GM12878 (cell line): Measurements from ENCODE around the gene TFAP2E. TPM values are rescaled to one million over a fixed set of nuclear protein-coding genes. Genes with fewer than 3 reads are reported as not detected.

Experiments
- ATAC-seq: fragments of 200-7000 bp; cut with Tn5 transposase; 3 replicates; pipeline ENCODE4 v1.9.1; 2020; ENCODE audit warnings: mild to moderate bottlenecking, moderate library complexity
- BruUV-seq: library from RNA; stranded (reverse); fragments of 400-500 nt; replicated peaks from 2 replicates; lab custom pipeline; 2021; lab: Mats Ljungman, UMichigan
- CTCF ChIA-PET: fragments of 300-600 bp; sonication (Branson Sonifier 250); formaldehyde crosslinking; extraction: SDS; loops from one replicate; lab custom pipeline; 2021; ENCODE audit warnings: inconsistent platforms; lab: Yijun Ruan, JAX
- POLR2A ChIA-PET: fragments of 350-600 bp; formaldehyde crosslinking; extraction: SDS; loops from one replicate; lab custom pipeline; 2021; ENCODE audit warnings: inconsistent platforms; lab: Charles Lee
- RAD21 ChIA-PET: fragments of 300-600 bp; sonication (Branson Sonifier 250); formaldehyde crosslinking; loops from one replicate; lab custom pipeline; 2023; ENCODE audit warnings: antibody characterized with exemption; ENCODE audit not compliant: unreplicated experiment; lab: Charles Lee
- SMC1A ChIA-PET: fragments of 300-600 bp; sonication (Branson Sonifier 250); formaldehyde crosslinking; loops from one replicate; lab custom pipeline; 2023; ENCODE audit not compliant: unreplicated experiment, uncharacterized antibody; lab: Charles Lee
- DNase-seq: peaks from one replicate; pipeline ENCODE4 v3.0.0-alpha.2; 2011; ENCODE audit warnings: low read depth, low spot score
- FAIRE-seq: peaks from 3 replicates; lab custom pipeline; 2011; peaks lifted over from hg19 to GRCh38; lab: Jason Lieb, UNC
- H2AFZ ChIP-seq: 2 replicates; pipeline ENCODE4 v1.6.0; 2011; ENCODE audit warnings: low read depth, low read length, control low read depth; ENCODE audit not compliant: control insufficient read depth
- H3K27ac ChIP-seq: 2 replicates; pipeline ENCODE4 v1.5.1; 2011; ENCODE audit warnings: control low read depth; ENCODE audit not compliant: control insufficient read depth, insufficient read depth
- H3K27me3 ChIP-seq, 2 experiments: replicated peaks in 1 of 2; 2 replicates each; pipeline versions ENCODE4 v1.6.0 to v1.6.1; 2011; ENCODE audit warnings: low read length in 1 of 2; ENCODE audit not compliant: control insufficient read depth in 2 of 2, insufficient read depth in 2 of 2
- H3K36me3 ChIP-seq, 2 experiments: 2 replicates each; pipeline ENCODE4 v1.5.1; 2011; ENCODE audit warnings: low read length in 1 of 2; ENCODE audit not compliant: control insufficient read depth in 2 of 2, insufficient read depth in 2 of 2
- H3K4me1 ChIP-seq: 2 replicates; pipeline ENCODE4 v1.6.1; 2011; ENCODE audit warnings: mild to moderate bottlenecking, low read length, moderate library complexity, mixed read lengths; ENCODE audit not compliant: control insufficient read depth, insufficient read depth
- H3K4me2 ChIP-seq: 2 replicates; pipeline ENCODE4 v1.6.0; 2011; ENCODE audit warnings: control low read depth; ENCODE audit not compliant: control insufficient read depth, insufficient read depth
- H3K4me3 ChIP-seq: fragments of 200-600 bp; sonication (generic); 2 replicates; pipeline ENCODE4 v1.5.1; 2016
- H3K79me2 ChIP-seq: 2 replicates; pipeline ENCODE4 v1.6.0; 2011; ENCODE audit warnings: low read length; ENCODE audit not compliant: control insufficient read depth, insufficient read depth
- H3K9ac ChIP-seq: 2 replicates; pipeline ENCODE4 v1.8.0; 2011; ENCODE audit warnings: low read length, control low read depth, mixed read lengths; ENCODE audit not compliant: control insufficient read depth, insufficient read depth
- H3K9me3 ChIP-seq: replicated peaks from 3 replicates; pipeline ENCODE4 v1.5.1; 2011; ENCODE audit warnings: mild to moderate bottlenecking, low read length; ENCODE audit not compliant: control insufficient read depth, insufficient read depth
- H4K20me1 ChIP-seq: 2 replicates; pipeline ENCODE4 v1.6.0; 2011; ENCODE audit not compliant: control insufficient read depth, insufficient read depth
- ASH2L ChIP-seq: fragments of 300-600, 200-600 bp; sonication (generic); IDR thresholded peaks from 2 replicates; pipeline ENCODE4 v1.6.1; 2017; ENCODE audit warnings: low read depth, mild to moderate bottlenecking, borderline replicate concordance
- BACH1 ChIP-seq: fragments of 450-650 bp; IDR thresholded peaks from 2 replicates; pipeline ENCODE4 v1.6.1; 2017; ENCODE audit warnings: mild to moderate bottlenecking, borderline replicate concordance
- BCL11A ChIP-seq: IDR thresholded peaks from 2 replicates; pipeline ENCODE4 v1.6.1; 2011; ENCODE audit warnings: low read depth, low read length
- BMI1 ChIP-seq: fragments of 450-650 bp; IDR thresholded peaks from 2 replicates; pipeline ENCODE4 v1.6.1; 2016; ENCODE audit warnings: mild to moderate bottlenecking, moderate library complexity, borderline replicate concordance
- CBX3 ChIP-seq: fragments of 200-600 bp; sonication (generic); IDR thresholded peaks from 2 replicates; pipeline ENCODE4 v1.6.1; 2016; ENCODE audit warnings: low read depth, borderline replicate concordance
- EED ChIP-seq: sonication (generic); IDR thresholded peaks from 2 replicates; pipeline ENCODE4 v1.6.1; 2016; ENCODE audit warnings: antibody characterized with exemption, low read depth
- IRF3 ChIP-seq: fragments of 450-650 bp; IDR thresholded peaks from 2 replicates; pipeline ENCODE4 v1.6.1; 2014; ENCODE audit warnings: mild to moderate bottlenecking
- KDM1A ChIP-seq: fragments of 200-600 bp; sonication (generic); IDR thresholded peaks from 2 replicates; pipeline ENCODE4 v1.6.1; 2016; ENCODE audit warnings: borderline replicate concordance
- MTA2 ChIP-seq: fragments of 450-650 bp; IDR thresholded peaks from 2 replicates; pipeline ENCODE4 v1.6.1; 2016; ENCODE audit warnings: low read depth, mild to moderate bottlenecking, moderate library complexity
- SIN3A ChIP-seq: IDR thresholded peaks from 2 replicates; pipeline ENCODE4 v1.6.1; 2012; ENCODE audit warnings: low read depth, low read length, improper control_type of control experiment
- SKIL ChIP-seq: fragments of 450-650 bp; IDR thresholded peaks from 2 replicates; pipeline ENCODE4 v1.6.1; 2017; ENCODE audit warnings: mild to moderate bottlenecking, low read depth, inconsistent platforms; ENCODE audit not compliant: poor library complexity, severe bottlenecking
- STAT3 ChIP-seq: IDR thresholded peaks from 2 replicates; pipeline ENCODE4 v1.6.1; 2011; ENCODE audit warnings: low read depth, low read length, improper control_type of control experiment
- TCF12 ChIP-seq: IDR thresholded peaks from 2 replicates; pipeline ENCODE4 v1.6.1; 2011; ENCODE audit warnings: low read depth, mild to moderate bottlenecking, low read length
- TCF7 ChIP-seq: IDR thresholded peaks from 2 replicates; pipeline ENCODE4 v1.6.1; 2014; ENCODE audit warnings: antibody characterized with exemption, borderline replicate concordance
- ZNF687 ChIP-seq: fragments of 450-650 bp; IDR thresholded peaks from 2 replicates; pipeline ENCODE4 v1.6.1; 2017; ENCODE audit warnings: mild to moderate bottlenecking, moderate library complexity
- WGBS: methylation state at CpG from one replicate; pipeline ENCODE4 v1.1.6; 2016; ENCODE audit warnings: low lambda C conversion rate; ENCODE audit not compliant: insufficient replicate concordance, insufficient coverage; ENCODE audit errors: missing lambda C conversion rate; 5-methylcytosine and 5-hydroxymethylcytosine counted together
- in situ Hi-C: fragments of 300-500 bp; cut with MboI; formaldehyde crosslinking; loops from 9 replicates; pipeline ENCODE4 v1.14.3; 2018; ENCODE audit warnings: mixed read lengths
- intact Hi-C: fragments of 100-400 bp; cut with micrococcal nuclease; formaldehyde crosslinking; loops from one replicate; pipeline ENCODE4 v1.14.2; 2022; ENCODE audit not compliant: unreplicated experiment
- polyA plus RNA-seq, 11 experiments: library from polyadenylated mRNA; depleted of rRNA in 4 of 11; unstranded in 6 of 11; stranded (reverse) in 5 of 11; fragments of >200 nt; fragmentation: Nextera tagmentation in 4 of 11; fragmentation: Illumina TruSeq in 1 of 11; extraction: Ambion mirVana in 4 of 11; extraction: Trizol in 1 of 11; gene quantifications; 1 replicate in 1 of 11; 2 replicates in 10 of 11; pipeline versions ENCODE4 v1.2.1 to v1.2.3, GENCODE V29; 2011 to 2016; ENCODE audit warnings: inconsistent platforms in 2 of 11, missing spikeins in 2 of 11, low read depth in 1 of 11
- total RNA-seq, 4 experiments: library from RNA; depleted of rRNA in 3 of 4; stranded (reverse); fragments of >200 nt in 3 of 4; fragmentation: Illumina TruSeq in 1 of 4; extraction: Trizol in 1 of 4; gene quantifications; 2 replicates each; pipeline versions ENCODE4 v1.2.1 to v1.2.3, GENCODE V29; 2013 to 2021
- TF ChIP-seq, protein P1 (sequence below): IDR thresholded peaks from 2 replicates; pipeline ENCODE4 v1.6.1; 2011; ENCODE audit warnings: low read depth, low read length, improper control_type of control experiment, borderline replicate concordance

TFAP2E gene
- total and polyA plus RNA-seq, 10 of the 15 experiments (the other 5 are each of a cell fraction or from before 2014, with no cell fraction given): 0.10 to 1.1 (median 0.43) TPM

DNA sequence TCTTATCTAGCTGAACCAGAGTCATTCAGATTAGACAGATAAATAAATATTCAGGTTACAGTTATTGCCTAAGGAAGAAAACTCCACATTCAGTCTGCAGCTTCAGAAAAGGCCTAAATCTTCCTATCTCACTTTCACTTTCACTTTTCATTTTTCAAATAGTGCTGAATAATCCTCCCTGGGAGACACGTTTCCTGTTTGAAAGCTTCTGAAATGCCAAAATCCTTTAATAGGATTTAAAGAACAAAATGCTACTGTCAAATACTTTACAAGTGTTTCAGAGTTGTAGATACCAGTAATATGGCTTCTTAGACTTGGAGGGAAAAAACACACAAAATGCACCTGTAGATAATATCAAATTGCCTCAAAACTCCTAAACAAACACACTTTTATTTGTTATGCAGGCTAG is 64.3 kb downstream of the TFAP2E start:
- SMC1A ChIA-PET: interaction anchor here (0.6 to 1.9 kb wide), 11 partner anchors 9 to 369 kb away, joined by 3 to 15 read pairs (median 3); partner anchors contain the start of genes CLSPN and ZMYM4
- H3K27ac ChIP-seq: peak overlapping the region; percentile 82
- peaks cover 65% of the 10 kb centered on the region for H3K79me2 ChIP-seq
- H3K4me1 ChIP-seq: no peaks in the 10 kb centered on the region; the same call in 1 of the 2 replicates
- DNase-seq (peak; percentile 25), FAIRE-seq (no peak), ATAC-seq (no peak)
- in situ Hi-C loops (no loop called here), intact Hi-C loops (no loop called here)
- RAD21 ChIA-PET: interaction anchor here (0.7 to 1.8 kb wide), 3 partner anchors 78 to 100 kb away, joined by 3 to 18 read pairs (median 4); no protein-coding TSS in a partner anchor
- H3K4me2 ChIP-seq: peak overlapping the region; percentile 56
- H3K4me3 ChIP-seq: peak overlapping the region; percentile 76
- no peaks in the 10 kb centered on the region for H4K20me1 ChIP-seq
- no peak overlapping the region for H2AFZ ChIP-seq
- BruUV-seq: no TSS peak
- no peaks in the 10 kb centered on the region for H3K9me3 ChIP-seq
- no peaks in the 10 kb centered on the region for H3K27me3 ChIP-seq
- WGBS: 8% methylated on average over 1 of the region's 1 CpG
- peaks cover 0 to 15% of the 10 kb centered on the region in 2 experiments for H3K36me3 ChIP-seq
- CTCF ChIA-PET: interaction anchor here (0.8 to 3.1 kb wide), 8 partner anchors 8 to 186 kb away, joined by 3 to 14 read pairs (median 6); partner anchors contain the start of gene CLSPN
- peak overlapping the region; percentile 60 for H3K9ac ChIP-seq
- POLR2A ChIA-PET: no interaction called here
- TF ChIP-seq TCF7 (no peak), ASH2L (peak; percentile 83; the same call in 1 of the 2 replicates), BMI1 (no peak), BACH1 (peak; percentile 62; the same call in 1 of the 2 replicates), EED (no peak), MTA2 (no peak), ZNF687 (no peak), TCF12 (no peak), IRF3 (no peak), SIN3A (no peak), STAT3 (no peak), KDM1A (no peak), SKIL (peak; percentile 31), CBX3 (no peak), BCL11A (no peak)
- TF ChIP-seq, protein P1, sequence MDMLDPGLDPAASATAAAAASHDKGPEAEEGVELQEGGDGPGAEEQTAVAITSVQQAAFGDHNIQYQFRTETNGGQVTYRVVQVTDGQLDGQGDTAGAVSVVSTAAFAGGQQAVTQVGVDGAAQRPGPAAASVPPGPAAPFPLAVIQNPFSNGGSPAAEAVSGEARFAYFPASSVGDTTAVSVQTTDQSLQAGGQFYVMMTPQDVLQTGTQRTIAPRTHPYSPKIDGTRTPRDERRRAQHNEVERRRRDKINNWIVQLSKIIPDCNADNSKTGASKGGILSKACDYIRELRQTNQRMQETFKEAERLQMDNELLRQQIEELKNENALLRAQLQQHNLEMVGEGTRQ: no peak
